ENCODE measurements around the gene SNIP1.
"Not testable (repeated sequence)": the region's sequence is repeated elsewhere in the genome, so short reads cannot be mapped to it uniquely, and the experiment has no call there.

The SNIP1 gene

GRCh38 chr1:37560401-37561132, 6.5 kb upstream of the SNIP1 start:
- CTCF ChIA-PET = interaction anchor here (0.9 to 2.4 kb wide), 4 partner anchors 12 to 122 kb away, joined by 3 to 15 read pairs (median 4); no protein-coding TSS in a partner anchor
- TF ChIP-seq CTCF (IDR thresholded peaks at IDR 0.05; ENCODE audit: insufficient read depth, low read length, missing control alignments) = no peak
- POLR2A ChIA-PET = no interaction called here
- H3K4me3 ChIP-seq (ENCODE audit: low read depth, low read length) = no peak overlapping the region
- no peak for DNase-seq (ENCODE audit: low read depth, low spot score)

- POLR2A ChIA-PET; DNase-seq (ENCODE audit: low read depth, low spot score); H3K4me3 ChIP-seq (ENCODE audit: low read depth, low read length): not testable (repeated sequence)
- CTCF ChIA-PET = interaction anchor here (1.3 to 2.4 kb wide), 3 partner anchors 12 to 123 kb away, joined by 3 to 15 read pairs (median 4); no protein-coding TSS in a partner anchor
These were observed 5.9 kb upstream of the SNIP1 start for GRCh38 chr1:37559957-37560379.

- ChIA-PET CTCF (interaction anchor here (1.8 to 2.4 kb wide), 2 partner anchors 123 kb away, joined by 7 to 15 read pairs; no protein-coding TSS in a partner anchor), POLR2A (no interaction called here)
- no peak for DNase-seq (ENCODE audit: low read depth, low spot score)
- TF ChIP-seq CTCF (IDR thresholded peaks at IDR 0.05; ENCODE audit: insufficient read depth, low read length, missing control alignments) = no peak
- no peak overlapping the region for H3K4me3 ChIP-seq (ENCODE audit: low read depth, low read length)
These were observed 5.0 kb upstream of the SNIP1 start for GRCh38 chr1:37559080-37559479.

GRCh38 chr1:37558411-37558810, 4.3 kb upstream of the SNIP1 start:
- ChIA-PET CTCF (interaction anchor here (1.8 kb wide), 1 partner anchor 124 kb away, joined by 7 read pairs; no protein-coding TSS in a partner anchor), POLR2A (no interaction called here)
- DNase-seq (ENCODE audit: low read depth, low spot score) = no peak
- TF ChIP-seq CTCF (IDR thresholded peaks at IDR 0.05; ENCODE audit: insufficient read depth, low read length, missing control alignments) = no peak
- no peak overlapping the region for H3K4me3 ChIP-seq (ENCODE audit: low read depth, low read length)

GRCh38 chr1:37557402-37557801, 3.3 kb upstream of the SNIP1 start:
- H3K4me3 ChIP-seq (ENCODE audit: low read depth, low read length) = peak overlapping the region; percentile 60
- DNase-seq (ENCODE audit: low read depth, low spot score) = no peak
- POLR2A ChIA-PET = no interaction called here
- TF ChIP-seq CTCF (IDR thresholded peaks at IDR 0.05; ENCODE audit: insufficient read depth, low read length, missing control alignments) = no peak
- CTCF ChIA-PET = interaction anchor here (0.6 to 2.2 kb wide), 6 partner anchors 19 to 303 kb away, joined by 3 to 9 read pairs (median 6); partner anchors contain the start of genes MEAF6 and MTF1

GRCh38 chr1:37556712-37557196, 2.7 kb upstream of the SNIP1 start, which contains the start of gene DNALI1:
Gene DNALI1 (plus strand): TSS chr1:37556940. CDS start chr1:37556995, 55 bp downstream.
- peak within 1 kb of the TSS; percentile 60 for H3K4me3 ChIP-seq (ENCODE audit: low read depth, low read length)
- POLR2A ChIA-PET = interaction anchor here (1.0 kb wide), 1 partner anchor 42 kb away, joined by 3 read pairs; the partner anchor contains the start of gene MEAF6
- CTCF ChIA-PET = interaction anchor here (1.0 to 2.2 kb wide), 5 partner anchors 8 to 303 kb away, joined by 3 to 9 read pairs (median 5); partner anchors contain the start of genes MEAF6 and MTF1
- no peak for TF ChIP-seq CTCF (IDR thresholded peaks at IDR 0.05; ENCODE audit: insufficient read depth, low read length, missing control alignments)
- peak; percentile 26 for DNase-seq (ENCODE audit: low read depth, low spot score)

All from AG04449 (cell line).